LHCN-M2 (cell line): ENCODE measurements around the gene COL5A1. TPM values are rescaled to one million over a fixed set of nuclear protein-coding genes. Genes with fewer than 3 reads are reported as not detected.
A peak's percentile ranks its signal among the peaks of the same experiment; 100 is the strongest.

Experiments
- DNase-seq: peaks from one replicate; pipeline ENCODE4 v3.0.0-alpha.2; 2012; ENCODE audit warnings: low read depth
- total RNA-seq: library from RNA; depleted of rRNA; stranded (reverse); fragments of >200 nt; gene quantifications from 2 replicates; pipeline ENCODE4 v1.2.3, GENCODE V29; 2014

Gene COL5A1
- total RNA-seq, 1 experiment from 2014 or later, result 36.4 TPM

GRCh38 chr9:134765785-134766184 lies 124.2 kb downstream of the COL5A1 start:
- no peak for DNase-seq

GRCh38 chr9:134766587-134766986 lies 125.0 kb downstream of the COL5A1 start:
- no peak for DNase-seq

GRCh38 chr9:134768332-134768708 lies 126.7 kb downstream of the COL5A1 start:
- no peak for DNase-seq

- no peak for DNase-seq
These were observed 127.2 kb downstream of the COL5A1 start for GRCh38 chr9:134768709-134769351.

- no peak for DNase-seq
These were observed 129.7 kb downstream of the COL5A1 start for GRCh38 chr9:134770972-134771971.

- DNase-seq, result no peak
These were observed 130.7 kb downstream of the COL5A1 start for GRCh38 chr9:134772331-134772730.

- no peak for DNase-seq
These were observed 132.2 kb downstream of the COL5A1 start for GRCh38 chr9:134773842-134774241.

GRCh38 chr9:134774410-134774809 lies 132.8 kb downstream of the COL5A1 start:
- DNase-seq, result no peak

- DNase-seq, result no peak
These were observed 133.7 kb downstream of the COL5A1 start for GRCh38 chr9:134775081-134775951.

GRCh38 chr9:134776080-134776796 lies 134.6 kb downstream of the COL5A1 start:
- no peak for DNase-seq

- no peak for DNase-seq
These were observed 135.6 kb downstream of the COL5A1 start for GRCh38 chr9:134777153-134777552.

GRCh38 chr9:134778156-134778555 lies 136.6 kb downstream of the COL5A1 start:
- no peak for DNase-seq

GRCh38 chr9:134778841-134779411 lies 137.3 kb downstream of the COL5A1 start:
- DNase-seq, result peak; percentile 12

GRCh38 chr9:134779640-134780039 lies 138.0 kb downstream of the COL5A1 start:
- DNase-seq, result no peak

GRCh38 chr9:134781591-134782302 lies 140.1 kb downstream of the COL5A1 start:
- DNase-seq, result no peak

GRCh38 chr9:134782921-134783698 lies 141.5 kb downstream of the COL5A1 start:
- DNase-seq, result no peak

- DNase-seq, result no peak
These were observed 142.1 kb downstream of the COL5A1 start for GRCh38 chr9:134783699-134784039.

- no peak for DNase-seq
These were observed 143.1 kb downstream of the COL5A1 start for GRCh38 chr9:134784577-134785305.
